ENCODE data around the gene ALG10.
A peak's percentile ranks its signal among the peaks of the same experiment; 100 is the strongest.
"Not testable (repeated sequence)": the region's sequence is repeated elsewhere in the genome, so short reads cannot be mapped to it uniquely, and the experiment has no call there.

The ALG10 gene, protein sequence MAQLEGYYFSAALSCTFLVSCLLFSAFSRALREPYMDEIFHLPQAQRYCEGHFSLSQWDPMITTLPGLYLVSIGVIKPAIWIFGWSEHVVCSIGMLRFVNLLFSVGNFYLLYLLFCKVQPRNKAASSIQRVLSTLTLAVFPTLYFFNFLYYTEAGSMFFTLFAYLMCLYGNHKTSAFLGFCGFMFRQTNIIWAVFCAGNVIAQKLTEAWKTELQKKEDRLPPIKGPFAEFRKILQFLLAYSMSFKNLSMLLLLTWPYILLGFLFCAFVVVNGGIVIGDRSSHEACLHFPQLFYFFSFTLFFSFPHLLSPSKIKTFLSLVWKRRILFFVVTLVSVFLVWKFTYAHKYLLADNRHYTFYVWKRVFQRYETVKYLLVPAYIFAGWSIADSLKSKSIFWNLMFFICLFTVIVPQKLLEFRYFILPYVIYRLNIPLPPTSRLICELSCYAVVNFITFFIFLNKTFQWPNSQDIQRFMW

DNA sequence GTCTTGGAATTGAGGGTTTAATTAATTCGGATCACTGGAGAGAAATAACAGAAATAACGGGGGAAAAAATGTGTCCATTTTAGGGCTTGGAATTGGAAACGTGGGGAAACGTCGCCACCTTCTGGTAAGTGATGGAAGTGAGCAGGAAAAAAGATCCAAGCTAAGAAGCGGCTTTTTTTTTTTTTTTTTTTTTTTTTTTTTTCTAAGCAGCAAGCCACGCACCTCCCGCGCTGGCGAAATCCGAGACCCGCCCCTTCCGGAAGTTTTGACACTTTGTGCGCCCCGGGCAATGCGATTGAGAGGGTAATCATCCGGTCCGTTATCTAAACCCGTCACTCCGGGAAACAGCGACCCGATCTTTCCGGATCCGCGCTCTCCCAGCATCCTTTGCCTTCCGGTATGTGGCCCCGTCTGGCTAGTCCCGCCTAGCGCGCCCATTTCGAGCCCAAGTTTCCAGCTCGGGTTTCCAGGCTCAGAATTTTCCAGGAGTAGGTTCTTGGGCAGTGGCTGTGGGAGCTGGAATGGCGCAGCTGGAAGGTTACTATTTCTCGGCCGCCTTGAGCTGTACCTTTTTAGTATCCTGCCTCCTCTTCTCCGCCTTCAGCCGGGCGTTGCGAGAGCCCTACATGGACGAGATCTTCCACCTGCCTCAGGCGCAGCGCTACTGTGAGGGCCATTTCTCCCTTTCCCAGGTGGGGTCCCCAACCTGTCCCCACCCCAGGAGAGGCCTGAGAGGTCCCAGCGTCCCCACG lies at the start of gene ALG10:
Gene ALG10 (plus strand): TSS at position 418 of the 752 bp plus-strand sequence. CDS start 104 bp downstream, at position 522.
- DNase-seq (ENCODE audit: low spot score): peak; percentile 98

DNA sequence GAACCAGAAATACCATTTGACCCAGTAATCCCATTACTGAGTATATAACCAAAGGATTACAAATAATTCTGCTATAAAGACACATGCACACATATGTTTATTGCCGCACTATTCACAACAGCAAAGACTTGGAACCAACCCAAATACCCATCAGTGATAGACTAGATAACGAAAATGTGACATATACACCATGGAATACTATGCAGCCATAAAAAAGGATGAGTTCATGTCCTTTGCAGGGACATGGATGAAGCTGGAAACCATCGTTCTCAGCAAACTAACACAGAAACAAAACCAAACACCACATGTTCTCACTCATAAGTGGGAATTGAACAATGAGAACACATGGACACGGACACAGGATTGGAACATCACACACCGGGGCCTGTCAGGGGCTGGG lies 49.4 kb upstream of the ALG10 start:
- not testable (repeated sequence) for DNase-seq (ENCODE audit: low spot score)

DNA sequence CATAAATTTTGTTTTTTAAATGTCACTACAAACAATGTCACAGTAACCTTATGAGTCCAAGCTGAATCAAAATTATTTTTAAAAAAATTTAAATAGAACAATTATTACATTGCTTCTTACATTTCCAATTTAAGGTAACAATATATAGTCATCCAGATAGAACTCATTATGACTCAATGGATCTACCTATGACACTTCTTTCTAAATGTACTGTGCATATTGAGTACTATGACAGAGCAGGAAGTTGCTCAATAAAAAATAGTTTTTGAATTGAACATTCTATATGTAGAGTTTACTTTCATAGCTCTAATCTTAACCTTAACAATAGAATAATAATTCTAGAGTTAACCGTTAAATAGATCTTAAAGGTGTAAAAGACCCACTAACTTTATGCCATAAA lies 44.4 kb upstream of the ALG10 start:
- DNase-seq (ENCODE audit: low spot score): no peak

DNA sequence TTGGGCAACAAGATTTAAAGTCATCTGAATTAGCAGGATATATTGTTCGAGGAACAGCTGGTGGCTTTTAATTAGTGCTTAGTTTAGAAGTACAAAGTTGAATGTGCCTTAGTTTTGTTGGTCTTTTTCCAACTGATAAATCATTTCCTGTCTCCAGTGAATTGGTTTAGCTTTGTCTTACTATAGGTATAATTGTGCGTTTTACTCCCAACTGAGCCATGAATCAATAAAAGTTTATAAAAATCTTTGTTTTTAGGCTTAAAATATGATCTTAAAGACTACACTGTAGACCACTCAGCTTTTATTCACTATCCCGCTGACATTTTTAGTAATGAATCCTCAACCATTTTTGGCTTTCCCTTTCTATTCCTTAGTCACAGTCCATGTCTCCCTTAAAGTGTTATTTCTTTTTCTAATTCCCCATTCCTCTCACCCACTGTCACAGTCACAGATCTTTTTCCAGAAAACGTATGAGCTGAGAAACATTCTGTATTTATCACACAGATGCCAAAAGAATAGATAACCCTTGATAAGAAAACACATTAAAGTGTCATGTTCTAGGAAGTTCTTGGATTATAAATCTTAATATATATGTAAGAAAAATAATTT lies 34.0 kb upstream of the ALG10 start:
- DNase-seq (ENCODE audit: low spot score): no peak

DNA sequence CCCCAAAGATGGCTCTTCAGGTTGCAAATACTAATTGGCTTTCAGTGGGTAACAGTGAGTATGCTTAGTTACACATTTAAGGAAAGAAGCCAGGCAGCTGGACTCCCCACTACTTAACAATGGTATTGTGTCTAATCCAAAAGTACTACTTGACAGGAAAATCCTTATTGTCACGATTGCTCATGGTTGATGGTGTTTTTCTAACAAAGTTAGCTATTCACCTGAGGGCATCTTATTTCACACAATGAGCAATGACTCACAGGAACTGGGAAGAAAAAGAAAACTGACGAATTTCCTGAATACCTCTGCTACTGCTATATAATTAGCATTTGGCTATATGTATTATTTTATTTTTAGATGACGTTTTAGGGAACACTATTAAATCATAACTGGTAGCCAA lies 33.4 kb upstream of the ALG10 start:
- no peak for DNase-seq (ENCODE audit: low spot score)

DNA sequence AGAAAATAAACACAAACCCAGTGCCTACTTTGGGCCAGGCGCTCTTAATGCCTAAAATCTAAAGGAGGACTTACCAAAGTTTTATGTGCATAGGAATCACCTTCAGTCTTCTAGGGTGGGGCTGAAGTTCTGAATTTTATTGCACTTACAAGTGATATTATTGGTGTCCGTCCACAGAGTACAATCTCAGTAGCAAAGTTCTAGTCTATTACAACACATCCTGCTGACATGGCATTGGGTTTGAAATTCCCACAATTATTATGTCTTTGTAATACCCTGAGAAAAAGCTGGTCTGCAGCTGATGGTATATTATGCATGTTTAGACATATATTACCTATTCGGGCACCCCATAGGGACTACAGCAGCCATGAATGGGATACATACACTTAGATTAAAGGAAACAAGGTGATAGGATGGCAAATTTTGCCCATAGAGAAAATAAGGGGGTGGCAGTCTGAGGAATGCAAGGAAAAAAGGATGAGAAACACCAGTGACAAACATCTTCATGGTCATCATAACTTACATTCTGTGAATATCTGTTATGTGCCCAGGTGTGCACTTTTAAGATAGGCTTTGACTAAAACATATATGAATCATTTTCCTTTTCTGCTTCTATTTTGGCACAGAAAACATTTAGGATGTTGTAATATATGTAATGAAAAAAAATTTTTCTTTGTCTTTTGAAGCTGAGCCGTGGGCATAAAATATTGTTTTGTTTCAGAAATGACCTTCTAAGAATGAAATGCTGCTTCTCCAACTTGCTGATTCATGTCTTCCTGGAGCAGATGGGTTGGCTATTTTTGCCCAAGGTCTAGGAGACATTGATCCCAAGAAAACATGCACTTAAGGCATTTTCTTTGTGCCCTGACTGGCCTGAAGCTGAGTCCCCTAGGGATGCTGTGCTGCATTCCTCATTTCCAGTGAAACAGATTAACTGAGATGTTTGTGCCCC lies 27.2 kb upstream of the ALG10 start:
- no peak for DNase-seq (ENCODE audit: low spot score)

DNA sequence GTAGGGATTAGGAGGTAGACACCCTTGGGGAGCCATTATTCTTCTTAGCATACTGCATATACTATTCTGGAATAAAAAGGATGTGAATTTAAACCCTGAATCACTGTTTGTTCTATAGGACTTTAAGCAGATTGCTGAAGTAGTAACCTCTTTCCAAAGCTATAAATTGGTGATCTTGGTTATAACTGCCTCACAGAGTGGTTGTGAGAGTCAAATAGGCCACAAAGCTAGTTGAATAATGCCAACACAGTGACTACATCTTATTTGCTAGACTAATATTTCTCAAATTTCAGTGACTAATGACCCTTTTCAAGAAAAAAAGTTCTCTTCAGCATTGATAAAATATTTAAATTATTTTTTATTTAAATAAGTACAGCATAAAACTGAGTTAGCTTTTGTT lies 13.5 kb upstream of the ALG10 start:
- not testable (repeated sequence) for DNase-seq (ENCODE audit: low spot score)

DNA sequence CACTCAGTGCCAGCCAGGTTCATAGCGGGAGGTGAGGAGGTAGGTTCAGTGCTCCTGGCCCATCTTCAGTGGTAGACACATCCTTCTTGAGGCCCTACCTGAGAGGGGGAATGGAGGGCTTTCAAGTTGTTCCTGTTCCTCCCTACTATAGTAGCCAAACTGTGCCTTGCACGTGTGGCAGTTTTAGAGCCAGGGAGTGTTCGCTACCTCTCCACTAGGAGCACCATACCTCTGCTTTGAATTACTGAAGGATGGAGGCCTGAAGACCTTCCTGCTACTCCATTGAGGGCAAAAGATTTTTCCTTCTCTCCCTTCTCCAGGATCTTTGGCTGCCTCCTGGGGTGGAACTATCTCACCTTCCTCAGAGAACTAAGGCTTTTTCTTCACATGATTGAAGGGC lies 5.9 kb upstream of the ALG10 start:
- no peak for DNase-seq (ENCODE audit: low spot score)

DNA sequence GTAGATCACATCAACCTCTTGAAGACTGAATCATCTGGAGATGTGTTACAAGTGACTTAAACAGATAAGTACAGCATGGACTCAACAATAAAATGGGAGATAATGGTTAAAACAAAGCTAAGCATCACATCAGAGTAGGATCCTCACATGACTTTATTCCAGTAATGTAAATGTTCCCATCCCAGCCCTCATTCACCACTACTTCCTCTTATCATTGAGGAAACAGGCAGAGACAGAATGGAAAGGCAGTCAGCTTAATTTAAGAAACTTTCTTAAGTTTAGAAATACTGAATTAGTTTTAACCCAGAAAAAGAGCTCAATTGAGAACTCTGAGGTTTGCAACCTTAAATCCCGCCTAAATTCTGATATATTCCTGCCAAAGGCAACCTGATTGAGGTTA lies 1.2 kb upstream of the ALG10 start:
- DNase-seq (ENCODE audit: low spot score): peak; percentile 43

DNA sequence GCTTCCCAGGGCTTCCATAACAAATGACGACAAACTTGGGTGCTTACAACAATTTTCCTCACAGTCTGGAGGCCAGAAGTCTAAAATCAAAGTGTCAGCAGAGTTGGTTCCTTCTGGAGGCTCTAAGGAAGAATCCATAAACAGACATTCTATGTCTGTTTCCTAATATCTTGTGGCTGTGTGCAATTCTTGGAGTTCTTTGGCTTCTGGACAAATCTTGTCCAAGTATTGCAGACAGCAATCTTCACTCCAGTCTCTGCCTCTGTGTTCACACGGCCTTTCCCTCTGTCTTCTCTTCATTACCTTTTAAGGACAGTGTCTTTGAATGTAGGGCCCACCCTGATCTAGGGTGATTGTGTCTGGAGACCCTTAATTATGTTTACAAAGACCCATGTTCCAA lies 5.4 kb downstream of the ALG10 start:
- not testable (repeated sequence) for DNase-seq (ENCODE audit: low spot score)

DNA sequence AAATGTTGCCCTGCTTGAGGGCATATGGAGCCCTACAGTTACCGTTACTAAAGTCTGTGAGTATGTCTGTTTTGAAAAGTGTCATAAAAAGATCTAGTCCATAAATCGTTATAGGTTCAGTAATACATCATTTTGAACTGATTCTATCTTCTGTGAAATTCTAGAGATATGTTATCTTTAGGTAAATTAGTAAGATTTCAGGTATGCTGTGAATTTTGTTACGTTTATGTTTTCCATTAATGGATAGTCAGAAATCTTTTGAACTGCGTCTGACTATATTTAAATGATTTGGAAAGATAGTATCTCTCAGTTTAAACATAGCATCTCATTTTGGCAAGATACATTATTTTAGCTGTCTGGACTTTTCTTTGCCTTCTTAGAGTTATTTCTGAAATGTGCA lies 8.3 kb downstream of the ALG10 start:
- no peak for DNase-seq (ENCODE audit: low spot score)

DNA sequence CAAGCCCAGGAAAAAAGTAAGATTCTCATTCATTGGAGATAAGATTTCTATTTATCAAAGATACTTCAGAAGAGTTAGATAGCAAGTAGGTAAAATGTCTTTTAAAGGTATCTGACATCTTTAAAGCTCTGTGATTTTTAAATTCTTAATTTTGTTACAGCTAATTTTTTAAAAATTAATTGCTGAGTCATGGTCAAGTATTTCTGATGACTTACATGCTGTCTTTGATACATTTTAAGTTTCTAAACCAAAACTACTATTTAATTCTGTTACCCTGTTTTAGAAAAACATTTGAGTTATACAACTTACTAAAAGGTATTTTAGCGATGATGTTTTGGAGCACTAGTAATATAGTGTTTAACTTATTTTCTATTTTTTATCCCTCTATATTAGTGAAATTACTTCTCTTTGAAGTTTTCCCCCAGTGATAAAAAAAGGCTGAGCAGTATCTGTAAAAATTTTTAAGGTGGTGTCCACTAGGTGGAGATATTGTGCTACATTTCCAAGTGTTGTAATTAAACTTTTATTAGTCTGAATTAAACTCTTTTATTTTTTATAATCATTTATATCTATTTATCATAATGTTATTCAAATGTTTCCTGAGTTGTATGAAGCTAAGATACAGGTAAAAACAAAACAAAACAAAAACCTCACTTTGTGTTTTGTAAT lies 11.5 kb downstream of the ALG10 start:
- peak; percentile 22 for DNase-seq (ENCODE audit: low spot score)

DNA sequence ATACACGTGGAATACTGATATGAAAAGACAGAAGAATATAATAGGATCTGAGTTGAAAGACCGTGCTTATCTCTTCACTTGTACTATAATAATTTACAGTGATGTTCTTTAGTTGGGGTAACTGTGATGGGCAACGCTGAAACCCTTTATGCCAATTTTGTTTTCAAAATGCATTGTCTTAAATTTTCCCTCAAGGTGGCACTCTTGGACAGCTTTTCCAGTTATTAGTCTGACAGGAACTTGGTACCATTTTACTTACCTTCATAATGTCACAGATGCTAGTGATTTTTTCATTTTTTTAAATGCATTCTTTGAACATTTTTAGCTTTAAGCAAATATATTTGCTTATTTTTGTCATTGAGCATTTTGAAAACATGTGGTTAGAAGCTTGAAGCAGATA lies 16.1 kb downstream of the ALG10 start:
- peak; percentile 22 for DNase-seq (ENCODE audit: low spot score)

DNA sequence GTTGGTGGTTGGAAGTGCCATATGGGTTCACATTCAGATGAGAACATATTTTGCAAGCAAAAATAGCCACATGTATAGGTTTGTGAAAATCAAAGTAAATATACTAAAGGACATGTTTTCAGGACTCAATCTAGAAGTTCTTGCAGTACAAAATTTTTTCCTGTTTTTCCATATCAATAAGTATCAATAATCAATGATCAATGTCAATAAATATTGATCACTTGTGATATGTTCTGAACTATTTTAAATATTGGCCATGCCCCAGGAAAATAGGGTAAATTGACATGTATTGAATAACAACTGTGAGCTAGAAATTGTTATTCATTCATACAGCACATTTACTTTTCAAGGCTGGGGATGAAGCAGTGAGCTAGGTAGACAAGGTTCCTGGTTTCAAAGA lies 24.3 kb downstream of the ALG10 start:
- no peak for DNase-seq (ENCODE audit: low spot score)

DNA sequence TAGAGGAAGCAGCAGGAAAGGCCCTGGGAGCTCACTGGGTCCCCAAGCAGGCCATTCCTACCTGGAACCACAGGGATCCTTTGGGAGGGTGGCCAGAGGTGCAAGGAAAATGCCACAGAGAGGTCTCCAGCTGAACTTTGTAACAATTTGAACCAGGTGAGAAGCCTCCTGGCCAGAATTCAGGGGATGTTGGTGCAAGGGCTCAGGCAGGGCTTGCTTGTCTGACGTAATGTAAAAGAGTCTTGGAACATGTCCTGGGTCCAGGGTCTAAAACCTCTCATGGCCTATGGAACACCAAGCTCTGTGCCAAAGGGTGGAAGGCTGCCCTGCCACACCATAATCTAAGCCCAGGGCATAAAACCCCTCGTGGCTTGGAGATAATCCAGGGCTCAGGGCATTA lies 25.6 kb downstream of the ALG10 start:
- DNase-seq (ENCODE audit: low spot score): not testable (repeated sequence)

DNA sequence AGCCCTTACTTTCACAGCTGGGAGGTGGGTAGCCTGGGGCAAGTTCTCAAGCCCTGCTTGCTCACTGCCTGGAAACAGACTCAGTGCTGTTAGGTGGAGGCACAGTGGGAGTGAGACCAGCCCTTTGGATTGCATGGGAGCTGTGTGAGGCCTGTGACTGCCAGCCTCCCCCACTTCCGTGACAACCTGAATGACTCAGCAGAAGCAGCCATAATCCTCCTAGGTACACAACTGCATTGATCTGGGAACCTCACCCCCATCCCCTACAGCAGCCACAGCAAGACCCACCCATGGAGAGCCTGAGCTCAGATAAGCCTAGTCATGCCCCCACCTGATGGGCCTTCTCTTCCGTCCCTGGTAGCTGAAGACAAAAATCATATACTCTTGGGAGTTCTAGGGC lies 26.4 kb downstream of the ALG10 start:
- DNase-seq (ENCODE audit: low spot score): no peak

DNA sequence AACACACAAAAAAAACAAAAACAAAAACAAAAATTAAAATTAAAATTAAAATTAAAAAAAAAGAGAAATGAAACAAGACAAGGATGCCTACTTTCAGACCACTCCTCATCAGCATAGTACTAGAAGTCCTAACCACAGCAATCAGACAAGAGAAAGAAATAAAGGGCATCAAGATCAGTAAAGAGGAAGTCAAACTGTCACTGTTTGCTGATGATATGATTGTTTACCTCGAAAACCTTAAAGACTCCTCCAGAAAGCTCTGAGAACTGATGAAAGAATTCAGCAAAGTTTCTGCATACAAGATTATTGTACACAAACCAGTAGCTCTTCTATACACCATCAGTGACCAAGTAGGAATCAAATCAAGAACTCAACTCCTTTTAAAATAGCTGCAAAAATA lies 29.2 kb downstream of the ALG10 start:
- DNase-seq (ENCODE audit: low spot score): no peak

DNA sequence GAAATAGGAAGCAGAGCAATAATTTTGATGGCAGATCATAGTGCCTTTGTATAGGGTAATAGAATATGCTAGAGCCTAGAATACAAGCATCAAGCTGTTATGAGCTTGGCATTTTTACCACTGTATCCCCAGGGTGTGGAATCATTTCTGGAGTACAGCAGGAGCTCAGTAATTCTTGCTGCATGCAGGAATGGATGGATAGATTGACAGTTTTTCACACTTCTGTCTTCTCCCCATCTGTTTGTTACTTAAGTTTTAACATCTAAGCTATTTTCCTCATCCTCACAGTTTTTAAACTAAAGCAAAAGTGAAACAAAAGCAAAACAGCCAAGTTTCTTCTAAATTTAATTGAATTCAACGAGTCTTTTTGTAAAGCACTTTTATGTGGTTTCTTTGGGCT lies 32.6 kb downstream of the ALG10 start:
- no peak for DNase-seq (ENCODE audit: low spot score)

Data from pons (tissue), 1 donor.